ENCODE data around the gene OTC.

The OTC gene

DNA sequence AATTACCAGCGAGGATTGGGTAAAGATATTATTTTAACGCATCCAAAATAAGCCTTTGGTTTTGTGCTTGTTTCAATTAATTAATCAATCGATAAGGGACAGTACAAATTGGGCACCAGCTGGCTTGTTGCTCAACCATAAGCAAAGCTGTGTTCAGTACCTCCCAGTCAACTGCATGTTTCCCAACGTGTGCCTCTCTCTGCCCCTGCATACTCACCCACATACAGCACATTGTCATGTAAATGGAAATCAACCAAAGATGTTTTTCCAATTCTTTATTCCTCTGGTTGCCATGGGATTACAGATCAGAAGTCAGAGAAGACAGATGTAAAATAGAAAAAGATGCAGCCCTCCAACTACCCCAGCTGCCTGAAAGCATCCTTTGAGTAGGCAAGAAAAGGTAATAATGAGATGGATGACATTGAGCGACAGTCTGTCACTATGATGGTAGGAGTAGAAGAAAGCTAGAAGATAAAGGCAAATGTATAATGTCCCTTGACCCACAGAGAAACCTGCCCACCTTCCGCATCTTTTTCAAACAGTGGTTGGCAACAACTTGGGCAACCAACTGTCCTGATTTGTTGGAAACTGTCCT is 116.3 kb downstream of the OTC start:
- no peak for DNase-seq

Measured in activated CD4-positive, alpha-beta T cell treated with anti-CD3 and anti-CD28 coated beads, Interleukin-2, amount 50 U/mL, for 16 hours (primary cell).